ENCODE results near the gene ZNF185.

The ZNF185 gene

DNA sequence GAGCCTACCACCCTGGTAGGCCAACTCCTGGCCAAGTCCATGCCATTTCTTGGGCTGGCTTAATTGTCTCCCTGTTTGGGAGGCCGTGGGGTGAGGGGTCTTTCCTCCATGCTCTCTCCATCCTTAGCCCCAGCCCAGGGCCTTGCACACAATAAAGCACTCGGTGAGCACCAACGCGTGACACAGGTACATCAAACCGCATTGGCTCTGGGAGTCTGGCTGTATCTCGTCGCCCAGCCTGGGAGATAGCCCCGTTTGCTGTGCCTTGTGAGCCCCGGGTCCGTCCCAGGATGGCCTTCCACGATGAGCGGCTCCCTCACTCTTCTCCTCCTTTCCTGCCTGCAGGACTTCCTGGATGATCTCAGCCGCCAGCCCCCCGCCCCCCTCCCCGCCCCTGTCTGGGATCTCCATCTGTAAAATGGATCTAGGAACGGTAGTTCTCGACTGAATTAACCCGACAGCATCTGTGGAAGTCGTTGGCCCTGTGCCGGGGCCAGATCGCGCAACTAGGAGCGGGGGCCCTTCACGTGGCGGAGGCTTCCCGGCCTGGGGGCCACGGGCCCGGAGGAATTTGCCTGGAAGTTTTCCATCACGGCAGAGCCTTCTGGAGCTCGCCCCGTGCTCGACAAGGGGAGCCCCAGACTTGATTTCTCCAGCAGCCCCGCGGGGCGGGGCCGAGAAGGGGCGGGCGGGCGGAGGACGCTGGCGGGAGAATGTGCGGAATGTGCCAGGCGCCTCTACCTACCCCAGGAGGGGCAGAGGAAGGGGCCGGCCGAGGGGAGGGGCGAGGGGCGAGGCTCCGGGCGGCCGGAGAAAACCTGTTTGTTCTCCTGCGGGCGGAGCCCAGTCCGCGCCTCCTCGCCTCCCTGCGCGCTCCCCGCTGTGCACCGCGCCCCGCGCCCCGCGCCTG lies at the start of gene ZNF185:
Gene ZNF185 (plus strand): TSS at position 846 of the 910 bp plus-strand sequence. CDS start 16,423 bp downstream, outside the sequence.
- DNase-seq (ENCODE audit: low read depth): no peak

DNA sequence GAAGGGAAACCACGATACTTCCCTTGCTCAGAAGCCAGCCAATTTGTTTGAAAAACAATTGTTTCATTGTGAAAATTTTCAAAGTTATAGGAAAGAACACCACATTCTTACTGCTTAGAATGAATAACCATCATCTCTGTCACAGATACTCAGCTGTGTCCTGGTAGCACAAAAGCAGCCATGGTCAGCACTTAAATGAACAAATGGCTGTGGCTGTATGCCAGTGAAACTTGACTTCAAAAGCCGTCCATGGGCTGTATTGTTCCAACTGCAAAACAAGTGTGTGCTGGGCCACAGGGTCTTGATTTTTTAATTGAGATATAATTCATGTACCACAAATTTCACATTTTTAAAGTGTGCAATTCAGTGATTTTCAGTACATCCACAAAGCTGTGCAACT lies 47.4 kb upstream of the ZNF185 start:
- DNase-seq (ENCODE audit: low read depth): no peak

DNA sequence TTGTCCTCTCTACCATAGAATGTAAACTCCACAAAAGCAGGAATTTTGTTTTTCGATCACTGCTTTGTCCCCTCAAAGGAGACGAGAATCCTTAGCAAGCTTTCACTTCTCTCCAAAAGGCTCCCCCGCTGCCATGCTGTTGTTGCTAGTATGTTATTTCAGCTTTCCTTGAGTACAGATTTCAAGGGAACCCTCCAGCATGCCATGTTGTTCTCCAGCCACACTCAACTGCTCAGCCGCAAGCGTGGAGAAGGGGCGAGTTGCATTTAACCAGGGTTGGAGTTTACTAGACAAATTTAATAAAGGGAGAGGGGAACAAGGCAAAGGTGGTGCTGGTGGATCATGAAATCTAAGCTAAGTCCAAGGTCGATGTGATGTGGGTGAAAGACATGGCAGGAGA lies 43.9 kb upstream of the ZNF185 start:
- DNase-seq (ENCODE audit: low read depth): no peak

DNA sequence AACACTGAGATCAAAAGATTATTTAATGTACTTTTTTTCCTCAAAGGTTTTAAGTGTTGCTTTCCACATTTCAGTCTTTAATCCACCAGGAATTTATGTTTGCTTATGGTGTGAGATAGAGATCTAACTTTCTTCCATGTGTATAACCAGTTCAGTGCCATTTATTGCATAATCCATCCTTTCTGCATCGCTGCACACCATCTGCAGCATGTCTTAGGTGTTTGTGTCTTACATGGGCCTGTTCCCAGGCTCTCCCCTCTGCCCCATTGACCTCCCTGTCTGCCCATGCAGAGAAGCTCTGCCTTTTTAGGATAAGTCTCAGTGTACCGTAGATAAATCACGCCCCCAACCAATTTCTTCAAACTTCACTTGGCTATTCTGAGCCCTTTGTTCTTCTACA lies 36.8 kb upstream of the ZNF185 start:
- DNase-seq (ENCODE audit: low read depth): no peak

DNA sequence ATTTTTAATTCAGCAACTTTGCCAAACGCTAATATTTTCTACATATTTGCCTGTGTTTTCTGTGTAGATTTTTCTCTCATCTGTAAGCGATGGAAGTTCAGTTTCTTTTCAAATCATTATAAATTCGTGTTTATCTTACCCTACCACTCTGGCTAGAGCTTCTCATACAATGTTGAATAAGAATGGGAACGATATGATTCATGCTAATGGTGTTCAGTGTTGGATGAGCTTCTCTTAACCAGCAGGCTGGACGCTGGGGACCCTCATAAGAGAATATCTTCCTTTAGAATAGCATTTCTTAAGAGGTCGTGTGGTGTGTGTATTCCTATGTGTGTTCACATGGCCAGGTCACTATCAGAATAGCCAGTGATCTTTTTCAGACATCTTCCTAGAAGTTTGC lies 36.0 kb upstream of the ZNF185 start:
- no peak for DNase-seq (ENCODE audit: low read depth)

DNA sequence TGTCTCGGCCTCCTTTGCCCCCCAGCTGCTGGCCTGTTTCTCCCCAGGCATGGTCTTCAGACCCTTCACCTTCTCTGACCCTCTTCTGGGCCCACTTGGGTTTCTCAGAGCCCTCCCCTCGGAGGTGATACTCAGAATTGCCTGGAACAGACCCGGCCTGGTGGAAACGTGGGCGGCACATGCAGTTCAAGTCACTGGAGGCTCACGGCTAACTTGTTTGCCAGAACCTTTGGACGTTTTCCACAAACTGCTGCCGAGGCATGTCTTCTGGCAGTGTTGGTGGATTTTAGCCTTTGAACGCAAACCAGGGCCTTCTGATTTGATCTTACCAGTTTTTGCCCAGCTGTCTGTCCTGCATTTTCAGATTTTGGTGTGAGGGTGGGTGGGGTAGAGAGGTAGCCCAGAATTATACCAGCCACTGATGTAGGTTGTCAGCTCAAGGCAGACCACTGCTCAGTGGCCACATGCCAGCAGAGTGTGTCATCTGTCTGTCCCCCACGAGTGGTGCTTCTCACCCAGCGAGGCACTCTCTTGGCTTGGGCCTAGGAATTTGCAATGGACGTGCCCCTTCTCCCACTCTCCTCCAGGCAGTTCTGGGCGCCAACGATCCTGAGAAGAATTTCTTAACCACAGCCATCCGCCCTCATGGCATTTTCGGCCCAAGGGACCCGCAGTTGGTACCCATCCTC lies 32.5 kb upstream of the ZNF185 start:
- DNase-seq (ENCODE audit: low read depth): no peak

DNA sequence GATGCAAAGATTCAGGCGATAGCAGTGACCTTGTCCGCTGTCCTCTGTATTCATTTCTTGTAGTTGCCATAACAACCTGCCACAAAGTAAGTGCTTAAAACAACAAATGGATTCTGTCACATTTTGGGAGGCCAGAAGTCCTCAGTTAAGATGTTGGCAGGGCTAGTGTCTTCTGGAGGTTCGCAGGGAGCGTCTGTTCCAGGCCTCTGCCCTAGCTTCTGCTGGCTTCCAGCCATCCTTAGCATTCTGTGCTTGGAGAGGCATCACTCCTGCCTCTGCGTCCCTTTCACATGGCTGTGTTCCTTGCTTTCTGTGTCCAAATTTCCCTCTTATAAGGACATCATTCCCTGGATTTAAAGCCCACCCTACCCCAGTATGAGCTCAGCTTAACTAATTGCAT lies 31.5 kb upstream of the ZNF185 start:
- DNase-seq (ENCODE audit: low read depth): no peak

DNA sequence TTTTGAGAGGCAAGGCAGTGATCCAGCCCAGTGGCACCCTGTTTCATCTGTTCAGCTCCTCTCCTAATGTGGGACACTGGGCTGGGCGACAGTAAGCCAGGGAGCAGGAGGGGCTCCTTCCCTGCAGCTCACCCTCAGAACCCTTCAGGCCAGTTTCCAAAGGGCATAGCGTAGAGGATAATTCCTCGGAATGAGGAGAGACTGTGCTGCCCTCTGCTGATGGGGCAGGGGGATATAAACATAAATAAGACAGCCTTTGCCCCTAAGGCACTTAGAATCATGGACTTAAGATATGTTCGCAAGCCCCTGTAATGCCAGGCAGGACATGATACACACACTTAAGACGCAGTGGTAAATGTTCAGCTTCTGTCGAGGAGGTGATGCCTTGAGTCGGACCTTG lies 27.9 kb upstream of the ZNF185 start:
- no peak for DNase-seq (ENCODE audit: low read depth)

DNA sequence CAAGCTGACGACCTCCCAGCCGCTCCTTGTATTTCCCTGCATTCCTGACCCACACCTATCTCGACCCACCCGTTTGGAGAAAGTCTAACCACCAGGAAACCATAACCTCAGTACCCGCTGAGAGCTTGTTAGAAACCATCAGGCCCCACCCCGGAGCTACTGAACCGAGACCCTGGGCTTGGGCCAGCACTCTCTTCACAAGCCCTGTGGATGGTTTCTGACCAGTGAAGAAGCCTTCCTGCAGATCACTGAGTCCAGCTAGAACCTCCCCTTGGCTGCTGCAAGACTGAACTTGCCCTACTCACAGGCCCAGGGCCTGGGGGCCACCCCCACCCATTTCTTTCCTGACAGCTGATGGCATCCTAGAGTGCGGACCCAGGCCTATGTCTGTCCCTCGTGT lies 26.6 kb upstream of the ZNF185 start:
- DNase-seq (ENCODE audit: low read depth): no peak

DNA sequence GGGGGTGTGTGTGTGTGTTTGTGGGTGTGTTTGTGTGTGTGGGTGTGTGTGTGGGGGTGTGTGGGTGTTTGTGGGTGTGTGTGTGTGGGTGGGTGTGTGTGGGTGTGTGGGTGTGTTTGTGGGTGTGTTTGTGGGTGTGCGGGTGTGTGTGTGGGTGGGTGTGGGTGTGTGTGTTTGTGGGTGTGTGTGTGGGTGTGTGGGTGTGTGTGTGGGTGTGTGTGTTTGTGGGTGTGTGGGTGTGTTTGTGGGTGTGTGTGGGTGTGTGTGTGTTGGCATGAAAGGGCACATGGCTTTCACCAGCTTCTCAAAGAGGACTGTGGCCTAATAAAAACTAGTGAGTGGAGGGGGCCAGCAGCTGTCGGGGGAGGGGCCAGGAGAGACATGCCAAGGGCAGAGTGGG lies 25.3 kb upstream of the ZNF185 start:
- DNase-seq (ENCODE audit: low read depth): no peak

DNA sequence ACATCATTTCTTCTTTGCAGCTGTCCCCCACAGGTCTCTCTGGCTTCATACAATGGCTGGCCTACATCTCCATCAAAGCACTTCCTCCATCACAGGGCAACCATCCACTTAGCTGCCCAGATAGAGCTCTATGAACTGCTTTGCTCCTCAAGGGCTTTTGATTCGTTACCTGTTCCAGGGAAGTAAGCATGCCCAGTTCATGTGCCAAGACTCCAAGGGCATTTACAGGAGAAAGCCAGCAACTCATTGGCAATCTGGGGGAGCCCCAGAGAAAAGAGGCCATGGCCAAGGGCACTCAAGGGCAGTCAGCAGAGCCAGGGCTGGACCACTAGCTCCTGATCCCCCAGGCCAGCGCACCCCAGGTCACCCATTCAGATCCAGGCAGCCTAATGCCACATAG lies 24.5 kb upstream of the ZNF185 start:
- no peak for DNase-seq (ENCODE audit: low read depth)

DNA sequence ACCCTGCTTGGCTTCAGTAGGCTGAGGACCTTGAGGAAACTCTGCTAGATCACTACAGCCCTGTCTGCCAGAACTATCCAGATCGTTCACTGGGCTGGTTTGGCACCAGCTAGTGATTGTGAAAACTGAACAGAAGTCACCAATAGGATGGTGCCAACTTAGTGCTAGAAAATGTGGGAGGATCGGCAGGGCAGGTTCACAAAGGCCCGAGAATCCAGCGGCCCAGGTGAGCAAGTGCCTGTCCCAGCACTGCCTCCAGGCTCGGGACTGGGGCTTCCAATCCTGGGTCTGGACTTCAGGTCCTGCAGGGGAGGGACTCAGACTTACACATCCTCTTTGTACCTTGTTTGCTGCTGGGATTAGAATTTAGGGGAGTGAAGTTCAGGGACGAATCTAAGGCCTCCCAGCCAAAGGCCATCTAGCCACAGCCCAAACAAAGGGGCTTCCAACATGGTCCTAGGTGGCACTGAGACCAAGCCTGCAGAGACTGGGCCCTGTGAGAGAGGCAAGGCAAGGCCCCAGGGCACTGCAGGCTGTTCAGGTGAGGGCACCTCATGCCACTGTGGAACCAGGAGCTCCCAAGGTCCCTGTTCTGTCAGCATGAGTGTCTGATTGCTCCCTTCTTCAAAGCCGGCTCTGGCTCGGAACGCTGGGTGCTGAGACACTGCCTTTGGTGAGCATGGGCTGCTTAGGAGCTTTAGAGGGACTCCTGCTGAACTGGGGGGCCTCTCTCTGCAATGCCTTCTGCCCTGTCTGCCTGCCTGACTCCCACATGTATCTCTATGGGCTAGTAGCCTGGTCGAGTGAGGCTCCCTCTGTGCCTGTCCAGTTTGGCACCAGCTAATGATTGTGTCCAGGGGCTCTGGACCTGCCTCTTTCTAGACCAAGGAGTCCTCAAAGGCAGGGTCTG lies 20.7 kb upstream of the ZNF185 start:
- no peak for DNase-seq (ENCODE audit: low read depth)

DNA sequence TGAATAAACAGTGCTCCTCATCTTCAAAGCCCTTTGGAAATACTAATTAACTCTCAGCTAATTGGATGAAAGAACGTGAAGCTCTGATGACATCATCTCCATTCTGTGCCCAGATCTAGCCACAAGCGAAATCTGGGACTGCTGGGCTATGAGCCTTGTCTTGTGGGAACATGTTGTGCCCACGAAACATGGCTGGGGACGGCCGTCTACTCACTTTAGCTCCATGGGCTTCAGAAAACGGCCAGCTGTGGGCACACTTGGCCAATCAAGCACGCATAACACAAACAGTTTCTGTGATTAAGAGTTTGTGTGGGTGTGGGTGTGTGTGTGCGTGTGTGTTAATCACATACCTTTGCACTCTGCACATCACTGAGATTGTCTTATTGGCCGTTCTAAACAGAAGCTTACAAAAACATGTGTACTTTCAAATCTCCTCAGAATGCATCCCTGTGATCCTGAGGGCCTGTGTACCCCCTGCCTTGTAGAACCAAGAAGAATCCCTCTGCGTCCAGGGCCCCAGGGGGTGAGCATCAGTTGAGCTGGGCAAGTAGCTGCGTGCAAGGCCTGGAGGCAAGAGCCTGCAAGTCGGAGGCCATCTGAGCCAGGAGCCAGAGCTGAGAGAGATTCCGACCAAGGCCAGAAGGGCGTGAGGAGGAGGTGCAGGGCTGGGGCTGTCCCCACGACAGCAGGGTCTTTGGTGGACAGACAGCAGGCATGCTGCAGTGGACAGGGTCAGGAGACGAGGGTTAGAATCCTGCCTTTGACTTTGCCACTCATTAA lies 18.7 kb upstream of the ZNF185 start:
- DNase-seq (ENCODE audit: low read depth): no peak

DNA sequence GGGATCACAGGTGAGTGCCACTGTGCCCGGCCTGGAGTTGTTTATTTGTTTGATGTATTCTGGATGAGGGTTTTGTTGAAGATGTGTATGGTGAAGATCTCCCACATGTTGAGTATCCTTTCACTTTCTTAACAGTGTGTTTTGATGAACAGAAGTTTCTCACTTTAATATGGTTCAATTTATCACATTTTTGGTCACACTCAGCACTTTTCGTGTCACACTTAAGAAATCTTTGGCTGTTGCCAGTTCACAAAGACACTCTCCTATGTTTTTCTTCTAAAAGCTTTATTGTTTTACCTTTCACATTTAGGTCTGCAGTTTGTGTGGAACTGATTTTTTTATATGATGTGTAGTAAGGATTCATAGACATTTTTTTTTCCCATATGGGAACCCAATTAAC lies 16.6 kb upstream of the ZNF185 start:
- no peak for DNase-seq (ENCODE audit: low read depth)

DNA sequence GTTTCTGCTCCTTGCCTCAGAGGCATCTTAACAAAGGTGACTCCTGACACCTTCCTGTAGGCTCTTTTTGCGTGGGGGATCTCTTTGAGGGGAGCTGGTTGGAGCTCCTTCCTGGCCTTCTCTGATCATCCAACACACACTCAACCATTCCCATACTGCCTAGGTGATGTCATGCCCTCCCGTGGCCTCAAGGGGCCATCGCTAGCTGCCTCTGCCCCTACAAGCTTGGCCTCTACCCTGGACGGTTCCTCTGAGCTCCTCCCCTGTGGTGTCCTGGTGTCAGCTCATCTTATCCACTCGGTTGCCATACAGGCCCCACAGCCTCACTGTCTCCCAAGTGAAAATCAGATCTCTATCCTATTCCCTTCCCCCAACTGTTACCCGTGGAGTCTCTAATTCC lies 13.7 kb upstream of the ZNF185 start:
- DNase-seq (ENCODE audit: low read depth): no peak

DNA sequence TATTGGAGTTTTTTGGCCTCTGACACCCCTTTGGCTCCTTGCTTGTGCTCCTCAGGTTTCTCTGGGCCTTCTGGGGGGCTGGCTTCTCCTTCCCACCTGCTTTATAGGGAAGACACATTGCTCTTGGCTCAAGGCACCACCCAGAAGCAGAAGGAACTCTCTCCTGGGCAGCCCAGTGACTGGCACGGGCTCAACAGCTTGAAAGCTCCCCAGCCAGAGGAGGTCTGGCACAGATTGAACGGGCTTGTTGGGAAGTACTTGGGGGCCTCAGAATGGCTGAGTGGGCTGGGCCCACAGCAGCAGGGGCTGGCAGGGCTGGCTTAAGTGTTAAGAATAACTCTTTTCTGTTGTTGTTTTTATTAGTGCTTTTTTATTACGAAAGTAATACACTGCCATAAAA lies 11.2 kb upstream of the ZNF185 start:
- DNase-seq (ENCODE audit: low read depth): no peak

DNA sequence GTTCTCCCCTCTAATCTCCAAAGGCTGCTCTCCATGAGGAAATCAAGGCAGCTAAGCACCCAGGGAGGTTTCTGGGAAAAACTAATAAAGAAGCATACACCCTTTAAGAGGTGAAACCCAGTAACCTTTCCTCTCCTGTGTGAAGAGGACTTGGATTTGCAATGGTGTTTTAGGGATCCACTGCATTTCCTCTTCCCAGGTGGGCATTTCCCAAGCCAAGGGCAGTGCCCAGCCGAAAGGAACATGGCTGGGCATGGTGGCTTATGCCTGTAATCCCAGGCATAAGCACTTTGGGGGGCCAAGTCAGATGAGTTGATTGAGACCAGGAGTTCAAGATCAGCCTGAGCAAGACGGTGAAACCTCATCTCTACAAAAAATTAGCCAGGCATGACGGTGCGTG lies 5.4 kb upstream of the ZNF185 start:
- DNase-seq (ENCODE audit: low read depth): no peak

DNA sequence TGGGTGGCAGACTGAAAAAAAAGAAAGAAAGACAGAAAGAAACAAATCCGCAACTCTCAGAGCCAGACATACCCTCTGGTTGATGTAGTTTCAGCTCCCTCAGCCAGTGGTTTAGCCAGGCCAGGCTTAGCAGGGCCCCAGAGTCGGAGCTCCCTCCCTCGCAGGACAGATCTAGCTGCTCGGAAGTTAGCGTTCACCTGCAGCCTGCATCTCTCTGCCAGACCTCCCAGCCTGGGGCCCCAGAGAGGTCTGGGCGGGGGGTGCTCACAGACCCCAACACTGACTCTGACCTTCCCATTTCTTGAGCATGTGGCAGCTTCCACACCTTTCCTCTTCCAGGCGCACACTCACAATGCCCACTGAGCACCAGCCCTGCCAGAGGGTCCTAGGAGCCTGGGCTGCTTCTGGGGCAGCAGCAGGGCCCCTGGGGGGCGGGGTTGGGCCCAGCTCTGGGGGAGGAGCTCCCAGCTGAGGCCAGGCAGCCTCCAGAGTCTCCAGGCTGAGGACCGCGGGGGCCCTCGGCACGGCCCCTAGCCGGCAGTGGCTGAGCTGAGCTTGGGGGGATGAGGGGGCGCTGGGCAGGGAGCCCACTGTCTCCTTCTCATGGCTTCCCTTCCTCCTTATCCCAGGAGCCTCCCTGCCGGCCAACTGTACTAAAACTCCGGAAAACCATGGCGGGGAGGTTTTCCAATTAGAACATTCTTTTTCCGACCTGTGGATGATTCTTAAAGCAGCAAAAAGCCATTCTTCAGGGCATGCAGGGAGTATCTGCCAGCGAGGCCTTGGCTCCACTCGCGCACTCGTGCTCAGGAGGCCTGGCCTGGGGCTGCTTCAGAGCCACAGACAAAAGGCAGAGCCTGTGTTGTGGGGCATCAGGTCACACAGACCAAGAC lies 4.6 kb upstream of the ZNF185 start:
- DNase-seq (ENCODE audit: low read depth): no peak

DNA sequence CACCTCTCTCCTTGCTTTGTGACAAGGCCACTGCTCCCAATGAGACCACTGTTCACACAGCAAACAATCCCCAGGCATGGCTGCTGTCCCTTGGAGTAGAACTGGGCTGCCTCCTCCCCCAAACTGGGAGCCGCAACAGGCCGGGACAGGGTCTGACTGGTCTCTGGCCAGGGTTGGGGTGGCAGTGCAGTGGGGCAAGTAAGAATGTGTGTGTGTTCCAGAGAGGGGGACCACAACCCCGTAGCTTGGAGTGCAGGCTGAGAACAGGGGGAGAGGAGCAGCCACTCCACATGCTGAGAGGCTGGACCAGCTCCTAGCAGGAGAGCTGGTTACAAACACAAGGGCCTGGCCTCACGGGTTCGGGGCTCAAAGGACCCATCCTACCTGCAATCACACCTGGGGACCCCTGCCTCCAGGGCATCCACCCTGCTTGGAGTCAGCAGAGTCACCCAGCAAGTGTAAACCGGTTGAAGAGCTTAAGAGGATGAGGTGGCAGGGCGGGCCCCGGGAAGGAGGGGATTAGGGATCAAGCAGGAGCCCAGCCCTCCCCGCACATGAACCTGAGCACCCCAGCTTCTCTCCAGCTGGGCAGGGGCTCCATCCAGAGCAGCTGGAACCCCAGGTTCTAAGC lies 3.8 kb upstream of the ZNF185 start:
- DNase-seq (ENCODE audit: low read depth): no peak

DNA sequence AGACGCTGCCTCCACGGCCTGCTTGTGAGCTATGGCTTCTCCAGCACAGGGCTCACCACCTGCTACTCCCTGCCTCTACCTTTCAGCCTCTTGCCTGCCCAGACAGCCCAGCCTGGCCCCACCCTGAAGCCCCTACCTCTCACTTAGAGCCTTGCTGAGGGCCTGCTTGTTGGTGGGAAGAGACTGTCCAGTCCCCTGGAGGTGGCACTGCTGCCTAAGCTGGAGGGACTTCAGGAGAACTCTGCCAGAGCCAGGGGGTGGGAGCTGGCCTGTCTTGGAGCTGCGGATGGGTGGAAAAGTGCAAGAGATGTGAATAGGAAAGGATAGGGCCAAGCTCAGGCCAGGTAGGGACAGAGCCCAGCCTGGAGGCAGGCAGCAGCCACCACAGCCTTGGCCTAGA lies 2.7 kb upstream of the ZNF185 start:
- no peak for DNase-seq (ENCODE audit: low read depth)

Measured in stimulated activated CD4-positive, alpha-beta T cell treated with anti-CD3 and anti-CD28 coated beads, Interleukin-2, amount 100 ng/mL, for 4 hours (primary cell).